LHCN-M2 (cell line): Measurements from ENCODE around the gene TCF7L1. TPM values are rescaled to one million over a fixed set of nuclear protein-coding genes. Genes with fewer than 3 reads are reported as not detected.

Source experiments
- DNase-seq: peaks from one replicate; pipeline ENCODE4 v3.0.0-alpha.2; 2012; ENCODE audit warnings: low read depth
- total RNA-seq: library from RNA; depleted of rRNA; stranded (reverse); fragments of >200 nt; gene quantifications from 2 replicates; pipeline ENCODE4 v1.2.3, GENCODE V29; 2014

The TCF7L1 gene
- total RNA-seq, 1 experiment from 2014 or later = 0.46 TPM

DNA sequence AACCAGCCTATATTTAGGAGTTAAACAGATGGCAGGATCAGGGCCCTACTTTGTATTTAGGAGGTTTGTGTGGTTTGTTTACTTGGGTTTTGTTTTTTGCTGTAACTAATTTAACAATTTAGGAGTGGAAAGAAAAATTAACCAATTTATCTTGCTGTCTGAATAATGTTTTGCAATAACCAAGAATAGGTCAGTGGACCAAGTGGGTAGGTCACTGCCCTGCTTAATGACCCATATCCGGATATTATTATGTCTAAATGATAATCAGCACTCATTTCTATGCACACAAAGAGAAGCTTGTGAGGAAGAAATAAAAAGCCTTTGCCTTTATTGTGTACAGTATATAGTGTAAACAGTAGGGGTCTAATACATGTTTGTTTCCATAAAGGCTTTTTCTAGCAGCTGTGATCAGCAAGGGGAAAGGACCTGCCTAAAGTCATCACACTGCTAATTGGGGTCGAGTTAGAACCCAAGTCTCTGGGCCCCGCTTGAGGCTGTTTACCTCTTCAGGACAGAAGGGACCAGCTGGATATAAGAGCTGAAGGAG lies 118.0 kb downstream of the TCF7L1 start:
- DNase-seq = no peak

DNA sequence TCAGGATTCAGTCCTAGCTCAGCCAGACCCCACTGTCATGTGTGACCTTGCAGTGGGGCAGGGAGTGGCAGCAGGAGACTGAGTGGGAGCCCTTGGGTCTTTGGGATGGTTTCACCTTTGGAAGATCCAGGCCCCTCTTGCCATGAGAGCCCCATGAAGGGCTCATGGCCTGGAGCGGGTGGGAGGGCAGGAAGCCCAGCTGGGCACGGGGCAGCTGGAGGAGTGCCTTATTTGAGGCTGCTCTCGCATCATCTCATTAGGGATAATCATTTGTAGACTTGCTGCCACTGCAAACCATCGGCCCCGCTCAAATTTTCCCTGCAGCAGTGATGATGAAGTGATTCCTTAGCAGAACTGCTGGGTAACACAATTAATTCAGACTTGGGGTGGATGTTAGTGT lies 120.7 kb downstream of the TCF7L1 start:
- DNase-seq = no peak

DNA sequence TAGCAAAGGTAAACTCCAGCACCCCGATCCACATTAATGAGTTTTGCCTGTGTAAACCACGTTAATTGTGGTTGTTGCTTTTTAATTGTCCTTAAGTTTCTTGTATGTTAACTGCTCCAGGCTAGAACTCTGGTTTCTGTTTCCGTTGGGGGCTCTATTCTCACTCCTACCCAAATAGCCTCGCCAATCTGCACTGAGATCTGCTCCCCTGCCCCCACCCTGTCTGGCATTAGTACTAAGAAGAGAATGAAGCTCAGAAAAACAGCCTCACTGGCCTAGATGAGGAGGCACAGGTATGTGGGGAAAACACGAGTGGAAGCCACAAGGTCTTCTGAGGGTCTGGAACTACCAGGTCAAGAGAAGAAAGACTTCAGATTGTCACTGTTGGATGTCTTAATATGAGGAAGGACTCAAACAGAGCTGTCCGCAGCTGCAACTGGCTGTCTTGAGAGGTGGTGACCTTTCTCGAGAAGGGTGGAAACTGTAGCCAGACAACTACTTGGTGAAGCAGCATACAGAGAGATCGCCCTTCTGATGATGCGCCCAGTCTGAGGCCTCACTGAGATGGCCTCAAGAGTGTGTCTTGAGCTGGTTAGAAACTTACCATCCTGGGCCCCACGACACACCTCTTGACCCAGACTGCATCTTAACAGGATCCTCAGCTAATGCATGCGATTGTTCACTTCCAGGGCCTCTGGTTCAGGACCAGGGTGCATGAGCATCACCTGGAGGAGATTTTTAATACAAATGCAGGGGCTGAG lies 121.5 kb downstream of the TCF7L1 start:
- no peak for DNase-seq

DNA sequence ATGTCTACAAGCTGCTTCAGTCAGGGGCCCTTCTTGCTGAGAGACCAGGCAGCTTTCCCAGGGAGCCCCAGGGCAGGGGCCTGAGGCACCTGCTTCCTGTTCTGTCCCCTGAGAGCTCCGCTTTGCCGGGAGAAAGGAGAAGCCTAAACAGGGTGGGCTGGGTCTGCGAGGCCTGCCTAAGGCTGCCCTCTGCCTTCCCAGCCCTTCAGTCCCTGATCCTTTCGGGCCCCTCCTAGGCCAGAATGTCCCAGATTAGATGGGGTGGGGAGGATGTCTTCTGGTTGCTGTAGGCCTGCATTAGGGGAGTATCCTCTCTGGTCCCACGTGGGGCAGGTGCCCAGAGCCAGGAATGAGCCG lies 122.2 kb downstream of the TCF7L1 start:
- DNase-seq = no peak

DNA sequence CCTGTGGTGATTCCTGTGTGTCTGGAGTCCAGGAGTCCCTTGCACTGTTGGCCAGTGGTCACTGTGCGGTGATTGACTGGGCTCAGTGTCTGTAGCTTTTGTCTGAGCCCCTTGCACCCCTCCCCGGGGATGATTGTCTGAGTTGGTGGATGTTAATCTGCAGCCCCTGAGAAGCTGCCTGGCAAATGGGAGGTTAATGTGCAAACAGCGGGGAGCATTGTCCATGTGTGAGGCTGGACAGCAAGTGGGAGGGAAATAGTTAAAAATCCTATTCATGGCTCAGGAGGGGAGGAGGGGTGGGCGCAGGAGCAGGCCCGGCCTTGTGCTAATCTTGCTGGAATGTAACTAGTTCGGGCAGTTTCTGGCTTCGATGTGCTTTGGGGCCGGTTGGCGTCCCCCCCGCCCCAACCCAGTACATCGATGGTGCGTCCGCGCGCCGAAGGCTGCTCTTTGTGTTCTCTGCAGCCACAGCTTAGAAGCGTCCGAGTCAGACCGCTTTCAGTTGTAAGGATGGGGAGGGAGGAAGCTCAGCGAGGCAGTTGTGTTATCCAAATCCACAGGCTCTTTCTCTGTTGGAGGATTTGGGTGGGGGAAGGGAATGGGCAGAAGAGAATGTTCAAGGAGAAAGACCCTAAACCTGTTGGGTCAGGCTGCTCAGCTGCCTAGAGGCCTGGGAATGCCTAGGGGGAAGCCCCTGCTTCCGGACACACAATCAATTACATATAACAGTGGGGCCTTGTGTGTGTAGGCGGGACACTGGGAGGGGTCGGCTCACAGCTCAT lies 122.8 kb downstream of the TCF7L1 start:
- DNase-seq = peak; percentile 29

DNA sequence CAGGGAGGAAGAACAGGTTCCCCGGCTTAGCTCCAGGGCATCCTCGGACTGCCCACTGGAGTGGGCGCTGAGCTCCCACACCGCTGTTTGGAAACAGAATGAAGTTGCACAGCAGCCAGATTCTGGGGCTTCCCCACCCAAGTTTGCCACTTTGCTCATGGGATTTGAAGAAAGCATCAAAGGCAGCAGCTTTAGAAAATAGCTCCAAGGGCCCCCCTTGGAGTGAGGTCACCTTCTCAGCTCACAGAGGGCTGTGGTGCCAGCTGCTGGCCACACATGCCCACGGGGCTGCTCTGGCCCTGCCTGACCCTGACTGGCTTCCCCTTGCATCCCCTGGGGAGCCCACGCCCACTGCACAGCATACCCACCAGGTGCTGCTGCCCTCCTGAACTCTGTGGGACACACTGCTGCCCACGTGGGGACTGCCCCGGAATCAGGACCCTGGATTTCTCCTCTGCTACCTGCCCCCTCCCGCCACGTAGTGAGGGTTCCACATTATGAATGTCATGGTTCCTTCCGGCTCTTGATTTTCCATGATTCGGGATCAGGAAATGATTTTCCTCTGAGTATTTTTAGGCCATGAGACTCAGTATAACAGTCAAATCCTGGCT lies 124.3 kb downstream of the TCF7L1 start:
- no peak for DNase-seq

DNA sequence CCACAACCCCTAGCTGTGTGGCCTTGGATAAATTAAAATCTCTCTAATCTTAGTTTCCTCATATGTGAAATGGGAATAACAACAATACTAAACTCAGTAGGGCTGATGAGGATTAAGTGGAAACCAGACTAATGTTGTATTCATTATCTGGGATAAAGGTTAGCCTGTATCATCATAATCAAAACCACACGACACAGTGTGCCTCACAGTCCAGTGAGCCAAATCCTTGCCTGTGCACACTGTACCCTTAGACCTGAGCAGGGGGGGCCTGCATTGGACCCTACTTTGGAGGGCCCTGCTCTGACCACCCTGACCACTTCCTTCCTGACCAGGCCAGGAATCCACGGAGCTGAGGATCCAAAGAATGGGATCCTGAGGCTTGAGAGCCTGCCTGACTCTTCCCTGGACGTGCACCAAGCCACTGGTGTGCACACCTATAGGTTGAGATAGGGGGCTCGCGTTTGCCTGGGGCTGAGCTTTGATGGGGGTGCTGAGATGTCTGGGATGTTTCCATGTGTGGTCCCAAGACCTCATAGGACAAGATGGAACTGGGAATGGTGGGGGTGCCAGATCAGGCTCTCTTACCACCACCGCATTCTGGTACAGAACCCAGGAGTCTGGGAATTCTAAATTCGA lies 124.9 kb downstream of the TCF7L1 start:
- DNase-seq = no peak

DNA sequence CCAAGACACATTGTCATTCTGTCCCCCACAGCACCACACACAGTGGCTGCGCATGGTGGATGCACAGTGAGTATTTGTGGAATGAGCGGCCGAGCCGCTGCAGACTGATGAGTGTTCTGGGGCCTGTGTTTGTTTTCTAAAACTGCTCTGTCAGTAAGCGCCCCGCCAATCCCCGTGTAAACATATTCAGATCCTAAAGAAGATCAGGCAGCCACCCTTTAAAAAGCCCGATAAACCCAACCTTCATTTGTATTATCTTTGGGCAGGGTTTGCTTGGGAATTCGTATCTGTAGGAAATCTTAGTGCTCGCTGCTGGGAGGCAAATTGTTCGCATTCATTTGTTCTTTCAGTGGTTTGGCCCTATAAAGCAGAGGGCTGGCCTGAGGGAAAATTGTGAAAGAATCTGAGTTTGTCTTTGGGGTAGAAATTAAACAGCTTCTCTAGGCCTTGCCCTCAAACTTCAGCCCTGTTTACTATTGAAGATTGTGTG lies 126.0 kb downstream of the TCF7L1 start:
- DNase-seq = no peak

DNA sequence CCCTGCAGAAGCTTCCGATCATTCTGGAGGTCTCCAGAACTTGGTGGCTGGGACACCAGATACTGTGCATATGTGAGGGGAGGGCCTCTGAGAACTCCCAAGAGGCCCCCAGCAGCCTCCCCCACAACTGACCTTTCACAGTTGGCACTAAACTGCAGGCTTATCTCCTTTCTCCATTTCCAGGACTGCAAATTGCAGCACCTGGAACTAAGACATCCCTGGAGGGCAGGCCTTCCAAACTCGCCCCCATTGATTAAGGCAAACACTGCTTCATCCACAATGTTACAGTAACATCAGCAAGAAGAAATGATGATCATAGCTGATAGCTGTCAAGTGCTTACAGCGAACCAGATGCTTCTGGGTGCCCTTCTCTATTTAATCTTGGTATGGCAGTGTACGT lies 126.7 kb downstream of the TCF7L1 start:
- DNase-seq = no peak

DNA sequence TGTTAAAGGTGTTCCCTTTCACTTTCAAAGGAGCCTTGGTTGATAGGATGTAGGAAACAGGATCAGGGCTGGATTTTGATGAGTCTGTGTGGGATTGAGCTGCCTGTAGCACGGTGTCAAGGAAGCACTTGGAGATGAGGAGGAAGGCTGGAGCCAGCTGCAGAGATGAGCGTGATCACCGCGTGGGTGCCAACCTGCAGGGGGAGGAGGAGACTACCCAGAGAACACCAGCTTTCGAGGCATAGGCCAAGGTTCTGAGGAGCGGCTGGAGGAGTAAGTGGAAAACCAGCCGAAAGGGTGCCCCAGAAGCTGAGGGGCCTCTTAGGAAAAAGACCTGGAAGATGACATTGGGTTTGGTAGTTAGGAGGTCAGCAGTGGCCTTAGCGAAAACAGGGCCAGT lies 130.4 kb downstream of the TCF7L1 start:
- DNase-seq = no peak

DNA sequence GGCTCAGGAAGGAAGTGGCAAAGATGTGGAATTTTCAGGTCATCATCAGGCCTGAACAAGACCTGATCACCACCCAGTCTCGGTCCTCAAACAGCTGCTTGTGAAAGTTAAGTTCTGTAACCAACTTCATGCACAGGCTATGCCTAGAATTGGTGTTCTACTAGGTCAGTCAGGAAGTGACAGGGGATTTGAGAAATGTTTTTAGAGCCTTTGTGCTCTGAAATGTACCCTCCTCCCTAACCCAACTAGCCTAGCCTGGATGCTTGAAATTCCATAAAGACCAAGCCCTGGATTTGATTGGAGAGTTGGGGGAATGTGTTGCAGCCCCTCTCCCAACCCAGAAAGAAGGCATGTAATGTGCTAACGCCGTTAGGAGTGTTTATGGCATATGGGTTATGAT lies 131.3 kb downstream of the TCF7L1 start:
- DNase-seq = peak; percentile 68

DNA sequence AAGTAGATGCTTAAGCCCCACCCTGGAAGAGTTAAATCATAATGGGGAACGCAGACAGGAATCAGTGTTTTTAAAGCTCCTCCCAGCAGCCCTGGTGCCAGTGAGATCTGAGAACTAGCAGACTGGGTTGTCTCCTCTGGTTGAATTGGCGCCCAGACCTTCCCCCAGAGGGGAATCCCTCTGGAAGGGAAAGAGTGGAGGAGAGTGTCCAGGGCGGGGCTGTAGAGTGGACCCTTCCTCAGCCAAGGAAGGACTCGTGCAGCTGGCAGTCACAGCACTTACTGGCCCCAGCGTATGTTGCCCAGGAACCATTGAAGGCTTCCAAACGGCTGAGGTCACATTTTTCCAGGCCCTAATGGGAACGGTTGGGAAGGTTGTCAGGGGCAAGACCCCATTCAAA lies 132.1 kb downstream of the TCF7L1 start:
- no peak for DNase-seq

DNA sequence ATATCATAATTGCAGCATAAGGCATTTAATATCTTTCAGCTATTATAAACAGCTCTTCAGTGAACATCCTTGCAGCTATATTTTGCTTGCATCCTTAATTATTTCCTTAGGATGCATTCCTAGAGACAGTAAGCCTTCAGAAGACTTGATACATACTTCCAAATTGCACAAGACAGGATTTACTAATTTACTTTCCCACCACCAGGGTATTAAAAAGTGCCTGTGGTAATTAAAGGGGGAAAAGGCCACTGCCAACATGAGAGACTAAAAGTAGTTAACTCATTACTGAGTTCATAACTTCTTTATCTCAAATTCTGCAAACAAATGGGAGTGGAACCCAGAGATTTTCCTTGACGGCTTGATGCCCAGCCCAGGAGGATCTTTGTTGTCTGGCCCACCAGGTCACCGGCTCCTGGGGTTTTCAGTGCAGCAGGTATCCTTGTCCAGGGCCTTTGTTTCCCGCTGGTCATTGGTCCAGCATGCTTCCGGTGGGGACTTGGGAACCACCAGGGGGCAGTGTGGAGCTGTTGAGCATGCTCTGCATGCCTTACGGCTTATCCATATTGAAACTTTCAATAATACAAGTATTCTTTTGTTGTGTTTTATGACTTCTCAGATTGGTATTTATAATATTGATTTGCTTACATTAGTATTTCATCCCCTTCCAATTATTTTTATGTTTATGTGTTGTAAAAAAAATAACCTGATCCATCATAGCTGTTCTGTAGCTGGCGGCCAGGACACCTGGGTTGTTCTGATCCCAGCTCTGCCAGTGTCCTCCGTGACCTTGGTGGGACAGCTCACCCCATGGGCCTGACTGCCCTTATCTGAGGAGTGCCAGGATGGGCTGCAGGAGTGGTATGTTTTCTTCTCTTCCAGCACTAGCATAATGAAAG lies 133.2 kb downstream of the TCF7L1 start:
- DNase-seq = peak; percentile 46

DNA sequence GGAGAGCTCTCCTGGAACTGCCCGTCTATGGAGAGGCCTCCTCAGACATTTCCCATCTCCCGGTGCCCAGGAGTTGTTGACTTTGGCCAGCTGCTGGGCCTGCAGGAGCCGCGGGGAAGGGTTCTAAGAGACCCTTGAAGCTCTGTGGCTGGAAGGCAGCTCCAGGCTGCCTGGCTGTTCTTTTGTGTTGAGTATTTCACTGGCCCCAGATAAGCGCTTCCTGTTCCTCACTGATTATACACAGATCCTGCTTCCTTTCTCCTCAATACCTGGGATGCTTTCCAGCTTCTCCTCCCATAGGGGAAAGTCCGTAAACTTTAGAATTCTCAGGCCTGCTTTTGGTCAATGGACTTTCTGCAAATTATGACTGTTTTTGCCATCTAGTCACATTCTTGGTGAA lies 136.8 kb downstream of the TCF7L1 start:
- DNase-seq = no peak

DNA sequence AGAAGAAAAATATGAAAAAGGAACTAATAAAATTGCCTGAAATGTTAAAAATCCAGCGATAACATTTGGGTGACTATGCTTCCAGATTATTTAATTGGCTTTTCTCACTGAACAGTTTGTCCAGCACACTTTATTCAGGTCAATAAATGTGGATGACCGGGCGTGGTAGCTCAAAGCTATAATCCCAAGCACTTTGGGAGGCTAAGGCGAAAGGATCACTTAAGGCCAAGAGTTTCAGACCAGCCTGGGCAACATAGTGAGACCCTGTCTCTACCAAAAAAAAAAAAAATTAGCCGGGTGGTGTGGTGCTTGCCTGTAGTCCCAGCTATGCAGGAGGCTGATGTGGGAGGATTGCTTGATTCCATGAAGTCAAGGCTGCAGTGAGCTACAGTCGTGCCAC lies 139.2 kb downstream of the TCF7L1 start:
- no peak for DNase-seq

DNA sequence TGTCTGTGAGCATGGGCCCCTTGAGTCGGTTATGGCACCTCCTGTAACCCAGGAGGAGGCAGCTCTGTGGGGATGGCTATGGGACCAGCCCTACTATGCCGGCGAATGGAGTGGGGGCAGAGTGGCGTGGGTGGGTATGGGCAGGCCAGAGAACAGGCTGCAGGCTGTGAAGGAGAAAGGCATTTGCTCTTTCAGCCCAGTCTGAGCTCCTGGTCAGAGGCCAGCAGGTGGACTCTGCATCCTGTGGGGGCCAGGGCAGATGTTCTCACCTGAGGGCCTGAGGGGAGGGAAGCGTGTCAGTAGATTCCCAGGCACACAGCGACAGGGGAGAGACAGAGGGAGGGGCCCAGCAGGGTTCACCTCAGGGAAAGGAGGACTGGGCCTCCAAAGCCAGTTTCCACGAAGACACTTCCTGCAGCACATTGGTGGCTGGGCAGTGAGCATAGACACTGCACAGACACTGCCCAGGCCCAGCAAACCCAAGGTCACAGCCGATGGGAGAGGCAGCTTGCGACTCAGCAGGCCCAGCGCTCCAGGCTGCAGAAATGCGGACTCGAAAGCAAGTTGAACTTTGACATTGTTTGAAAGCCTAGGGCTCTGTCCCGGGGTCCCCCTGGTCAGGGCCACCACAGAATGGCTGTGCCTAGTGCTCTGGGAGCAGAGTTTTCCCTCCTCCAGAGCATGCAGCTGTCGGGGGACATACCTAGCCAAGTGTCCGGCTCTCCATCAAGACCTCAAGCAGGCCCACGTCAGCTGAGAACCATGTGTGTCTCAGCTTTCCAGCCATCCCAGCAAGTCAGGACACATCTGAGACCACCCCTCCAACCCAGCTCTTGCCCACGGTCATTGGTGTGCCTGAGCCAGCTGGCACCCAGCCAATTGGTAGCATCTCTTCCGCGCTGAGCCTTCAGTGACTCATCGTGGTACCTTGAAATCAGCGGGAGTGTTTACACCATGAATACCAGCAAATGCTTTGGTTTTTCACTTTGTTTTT lies 140.8 kb downstream of the TCF7L1 start:
- DNase-seq = peak; percentile 76

DNA sequence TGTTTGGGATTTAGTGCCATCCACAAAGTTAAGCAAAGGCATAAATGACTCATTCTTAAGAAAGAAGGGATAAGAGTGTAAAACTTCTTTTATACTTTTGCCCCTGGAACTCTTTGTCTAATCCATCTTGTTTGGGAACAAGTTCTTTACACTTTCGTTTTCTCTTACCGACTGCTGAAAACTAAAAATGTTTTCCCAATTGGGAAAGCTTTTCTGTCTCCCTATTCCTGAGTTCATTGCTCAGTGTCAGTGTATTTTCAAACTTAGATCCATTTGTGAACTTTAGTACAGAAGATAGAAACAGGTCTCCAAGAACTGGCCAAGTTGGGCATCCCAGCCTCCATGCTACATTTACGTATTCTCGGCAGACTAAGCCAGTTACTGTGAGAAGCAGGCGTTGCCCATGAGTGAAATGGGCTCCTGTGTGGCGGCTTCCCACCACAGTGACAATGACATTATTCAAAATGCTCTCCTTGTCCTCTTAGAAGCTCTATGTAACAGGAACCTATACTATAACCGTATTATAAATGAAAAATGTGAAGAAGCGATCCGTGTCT lies 142.9 kb downstream of the TCF7L1 start:
- no peak for DNase-seq

DNA sequence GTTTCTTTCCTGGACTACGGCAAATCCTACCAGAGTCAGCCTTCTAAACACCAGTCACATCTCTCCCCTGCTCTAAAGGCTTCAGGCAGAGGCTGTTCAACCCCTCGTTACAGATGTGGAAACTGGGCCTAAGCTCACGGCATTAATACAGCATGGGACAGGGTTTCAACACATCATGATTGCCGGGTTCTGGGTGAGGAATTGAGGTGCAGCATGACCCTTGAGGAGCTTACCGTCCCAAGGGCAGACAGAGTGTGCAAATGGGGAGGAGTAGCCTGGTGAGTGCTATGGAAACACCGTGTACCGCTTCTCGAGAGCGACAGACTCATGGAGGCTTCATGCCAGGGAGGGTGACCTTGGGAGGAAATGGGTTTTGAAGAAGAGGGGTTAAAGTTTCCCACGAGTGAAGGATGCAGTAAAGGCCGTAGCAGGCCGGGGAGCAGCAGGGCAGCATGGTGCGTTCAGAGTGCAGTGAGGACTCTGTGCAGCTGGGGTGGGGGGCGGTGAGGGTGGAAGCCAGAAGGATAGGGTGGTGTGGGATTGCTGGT lies 143.5 kb downstream of the TCF7L1 start:
- DNase-seq = no peak
